Left renal pelvis (tissue), 4 donors: ENCODE measurements around the gene CUBN. TPM values are rescaled to one million over a fixed set of nuclear protein-coding genes. Genes with fewer than 3 reads are reported as not detected.

Source experiments
- DNase-seq, 4 donors: peaks; one replicate each; pipeline ENCODE4 v3.0.0-alpha.2; 2013; ENCODE audit warnings: low read depth in 4 of 4, low spot score in 3 of 4
- polyA plus RNA-seq, 4 donors: library from polyadenylated mRNA; unstranded; fragments of 120-200 nt; gene quantifications; one replicate each; pipeline ENCODE4 v1.2.1, GENCODE V29; 2013; ENCODE audit not compliant: insufficient read length in 4 of 4

The CUBN gene
- polyA plus RNA-seq, 4 donors, result 5.0 to 248 (median 135) TPM

- DNase-seq, result no peak
These were observed 80.4 kb downstream of the CUBN start for GRCh38 chr10:17049195-17049594.

DNA sequence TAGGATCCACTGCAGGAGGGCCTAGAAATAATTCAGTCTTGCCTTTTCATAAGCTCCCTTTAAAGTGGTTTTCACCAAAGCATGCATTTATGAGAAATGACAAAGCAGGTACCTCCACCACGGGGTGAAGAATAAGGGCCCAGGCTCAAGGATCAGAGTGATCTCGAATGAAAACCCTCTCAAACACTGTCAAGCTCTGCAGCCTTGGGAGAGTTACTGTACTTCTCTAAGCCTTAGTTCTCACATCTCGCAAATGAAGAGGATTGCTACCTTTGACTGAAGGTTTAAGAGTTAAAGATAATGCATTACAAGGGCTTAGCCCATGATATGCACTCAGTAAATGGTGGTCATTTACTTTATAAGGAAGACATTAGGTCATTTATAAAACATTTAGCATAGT, 81.7 kb downstream of the CUBN start:
- no peak for DNase-seq

DNA sequence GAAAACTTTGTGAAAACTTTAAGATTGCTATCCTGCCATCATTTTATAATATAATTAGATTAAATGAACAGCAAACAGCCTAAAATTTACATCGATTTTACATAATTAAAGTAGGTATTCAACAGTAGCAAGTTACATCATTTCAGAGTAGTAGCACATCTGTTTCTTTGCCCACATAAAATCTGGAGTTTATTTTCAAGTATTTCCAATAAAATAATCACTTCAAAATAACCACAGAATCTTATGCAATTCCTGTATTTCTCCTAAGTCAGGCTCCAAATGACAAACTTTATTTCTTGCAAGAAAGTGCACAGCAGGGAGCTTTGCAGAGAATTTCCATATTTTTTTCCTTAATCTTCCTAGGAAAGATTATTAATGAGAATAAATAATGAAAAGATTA, 82.6 kb downstream of the CUBN start:
- no peak for DNase-seq

GRCh38 chr10:17043586-17043985, 86.0 kb downstream of the CUBN start:
- DNase-seq, result no peak

GRCh38 chr10:17041626-17042520, 87.7 kb downstream of the CUBN start:
- DNase-seq, result no peak

DNA sequence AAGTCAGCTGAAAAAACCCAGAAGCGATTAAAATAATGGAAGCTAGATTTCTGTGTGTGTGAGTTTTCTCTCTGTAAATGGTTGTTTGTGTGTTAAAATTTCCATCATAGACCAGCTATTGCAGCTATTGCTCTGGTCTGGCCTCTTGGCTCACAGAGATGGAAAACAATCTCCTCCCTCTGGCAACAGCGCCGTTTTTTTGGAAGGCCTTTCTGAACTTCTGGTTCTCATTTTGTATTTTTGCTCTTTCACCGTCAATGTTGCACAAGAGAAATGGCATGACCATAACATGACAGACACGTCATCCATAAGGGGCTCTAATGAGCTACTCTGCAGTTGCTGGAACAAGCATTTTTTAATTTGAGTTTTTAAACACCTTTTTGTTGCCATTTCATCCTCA, 91.0 kb downstream of the CUBN start:
- DNase-seq, result no peak

- no peak for DNase-seq
These were observed 91.7 kb downstream of the CUBN start for GRCh38 chr10:17037910-17038309.

DNA sequence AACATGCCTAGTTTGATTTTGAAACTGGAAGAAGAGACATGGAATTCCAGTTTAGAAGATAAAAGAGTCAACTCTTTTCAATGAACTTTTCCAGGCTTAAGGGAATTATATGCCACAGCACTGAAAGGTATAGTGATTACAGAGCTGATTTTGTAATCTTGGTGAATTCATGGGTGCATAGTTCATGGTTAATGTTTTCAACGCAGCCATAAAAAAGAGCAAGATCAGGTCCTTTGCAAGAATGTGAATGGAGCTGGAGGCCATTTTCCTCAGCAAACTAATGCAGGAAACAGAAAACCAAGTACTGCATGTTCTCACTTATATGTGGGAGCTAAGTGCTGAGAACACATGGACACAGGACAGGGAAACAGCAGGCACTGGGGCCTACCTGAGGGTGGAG, 94.2 kb downstream of the CUBN start:
- DNase-seq, result no peak

DNA sequence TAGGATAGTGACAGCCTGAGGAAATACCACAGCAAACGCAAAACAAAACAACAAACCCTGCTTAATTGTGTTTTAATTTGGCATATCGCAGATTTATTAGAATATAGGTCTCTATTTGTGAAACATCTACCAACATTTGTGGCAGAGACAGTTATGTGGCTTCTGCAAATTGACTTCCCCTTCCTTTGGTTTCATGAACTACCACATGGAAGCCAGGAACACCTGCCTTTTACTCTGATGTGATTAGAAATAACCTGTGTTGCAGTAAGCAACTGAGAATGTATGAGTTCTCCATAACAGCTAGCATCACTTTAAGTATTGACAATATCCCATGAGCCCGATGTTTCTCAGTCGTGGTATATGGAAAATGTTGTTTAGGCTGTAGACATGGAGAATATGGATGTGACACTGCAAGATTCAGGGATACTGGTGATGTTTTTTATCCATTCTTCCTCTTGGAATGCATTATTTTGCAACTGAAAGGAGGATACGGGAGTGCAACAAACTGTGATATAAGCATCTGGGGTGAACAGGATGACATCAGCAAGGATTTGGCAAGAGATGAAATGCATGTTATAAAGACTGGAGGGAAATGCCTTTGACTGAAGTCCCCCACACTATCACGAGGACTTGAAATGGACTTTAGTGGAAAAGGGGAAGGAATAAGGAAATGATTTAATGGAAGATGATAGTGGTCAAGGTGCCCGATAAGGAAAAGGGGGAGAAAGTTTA, 95.9 kb downstream of the CUBN start:
- no peak for DNase-seq

- no peak for DNase-seq
These were observed 97.7 kb downstream of the CUBN start for GRCh38 chr10:17031637-17032635.

- DNase-seq, result no peak
These were observed 99.9 kb downstream of the CUBN start for GRCh38 chr10:17029581-17030271.

- no peak for DNase-seq
These were observed 100.4 kb downstream of the CUBN start for GRCh38 chr10:17029239-17029580.

DNA sequence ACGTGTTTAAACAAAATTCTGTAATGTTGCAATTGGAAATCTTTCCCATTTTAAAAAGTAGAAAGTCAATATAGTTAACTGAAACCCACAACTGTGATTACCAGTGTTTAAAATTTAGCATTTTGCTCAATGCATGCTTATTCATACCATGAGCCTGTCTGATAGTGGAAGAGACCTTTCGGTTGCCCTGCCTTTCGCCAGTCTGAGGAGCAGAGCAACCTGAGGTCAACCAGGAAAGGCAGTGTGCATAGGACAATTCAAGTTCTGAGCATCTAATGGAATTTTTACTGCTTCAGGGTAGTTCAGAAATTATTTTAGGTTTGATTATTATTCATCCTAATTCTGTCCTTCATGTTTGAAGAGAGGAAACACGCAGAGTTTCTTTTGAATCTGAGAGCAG, 100.8 kb downstream of the CUBN start:
- no peak for DNase-seq

GRCh38 chr10:17026686-17027485, 102.7 kb downstream of the CUBN start:
- DNase-seq, result no peak

- DNase-seq, result no peak
These were observed 103.9 kb downstream of the CUBN start for GRCh38 chr10:17025444-17026295.

DNA sequence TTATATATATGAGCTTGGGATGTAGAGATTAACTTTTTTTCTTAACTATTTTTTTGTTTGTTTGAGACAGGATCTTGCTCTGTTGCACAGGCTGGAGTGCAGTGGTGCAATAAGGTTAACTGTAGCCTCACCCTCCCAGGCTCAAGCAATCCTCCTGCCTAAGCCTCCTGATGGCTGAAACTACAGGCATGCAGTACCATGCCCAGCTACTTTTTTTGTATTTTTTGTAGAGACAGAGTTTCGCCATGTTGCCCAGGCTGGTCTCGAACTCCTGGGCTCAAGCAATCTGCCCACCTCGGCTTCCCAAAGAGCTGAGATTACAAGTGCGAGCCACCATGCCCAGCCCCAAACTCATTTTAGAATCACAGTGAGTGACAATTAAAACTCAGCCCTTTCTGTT, 105.2 kb downstream of the CUBN start:
- no peak for DNase-seq

- peak in 3 of 4 donors; percentile 35 to 50 (median 45) for DNase-seq
These were observed 106.0 kb downstream of the CUBN start for GRCh38 chr10:17023386-17024298.
